ENCODE data around the gene FLT1. TPM values are rescaled to one million over a fixed set of nuclear protein-coding genes. Genes with fewer than 3 reads are reported as not detected.

Gene FLT1
- total RNA-seq, 4 donors from 2014 or later, result 12.5 to 46.2 (median 31.3) TPM

DNA sequence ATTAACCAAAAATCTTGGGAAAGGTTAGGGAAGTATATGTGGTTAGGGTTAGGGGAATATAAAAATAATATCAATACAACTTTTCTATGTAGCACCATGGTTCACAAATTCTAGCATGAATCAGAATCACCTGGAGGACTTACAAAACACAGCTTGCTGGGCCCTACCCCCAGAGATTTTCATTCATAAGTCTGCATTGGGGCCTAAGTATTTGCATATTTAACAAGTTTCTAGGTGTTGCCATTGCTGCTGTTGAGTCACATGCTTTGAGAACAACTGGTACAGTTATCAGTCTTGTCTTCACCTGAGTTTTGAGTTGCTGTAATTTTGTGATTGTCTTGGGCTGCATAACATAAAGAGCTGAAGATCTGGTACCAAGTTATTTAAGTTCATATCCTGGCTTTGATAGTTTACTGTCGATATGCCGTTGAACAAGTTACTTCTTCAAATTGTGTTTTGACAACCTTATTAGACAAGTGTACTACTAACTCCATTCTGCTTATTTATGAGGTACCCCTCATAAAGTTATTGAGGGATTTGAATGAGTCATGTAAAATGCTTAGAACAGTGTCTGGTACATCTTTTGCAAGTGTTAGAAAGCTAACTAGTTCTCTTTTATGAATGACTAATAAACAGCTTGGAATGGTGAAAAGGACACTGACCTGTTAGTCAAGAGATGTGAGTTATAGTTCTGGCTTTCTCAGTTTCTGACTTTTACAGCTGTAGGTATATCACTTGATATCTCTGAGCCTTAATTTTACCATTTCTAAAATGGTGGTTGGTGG, 223.7 kb downstream of the FLT1 start:
- DNase-seq (ENCODE audit: extremely low spot score), result no peak
- intact Hi-C loops (cut with DNase I), result no loop called here
- TF ChIP-seq POLR2AphosphoS5 (IDR thresholded peaks at IDR 0.05) (no peak), EP300 (IDR thresholded peaks at IDR 0.05) (no peak), POLR2A (IDR thresholded peaks at IDR 0.05; ENCODE audit: low read depth) (no peak)
- TF ChIP-seq, protein P1, sequence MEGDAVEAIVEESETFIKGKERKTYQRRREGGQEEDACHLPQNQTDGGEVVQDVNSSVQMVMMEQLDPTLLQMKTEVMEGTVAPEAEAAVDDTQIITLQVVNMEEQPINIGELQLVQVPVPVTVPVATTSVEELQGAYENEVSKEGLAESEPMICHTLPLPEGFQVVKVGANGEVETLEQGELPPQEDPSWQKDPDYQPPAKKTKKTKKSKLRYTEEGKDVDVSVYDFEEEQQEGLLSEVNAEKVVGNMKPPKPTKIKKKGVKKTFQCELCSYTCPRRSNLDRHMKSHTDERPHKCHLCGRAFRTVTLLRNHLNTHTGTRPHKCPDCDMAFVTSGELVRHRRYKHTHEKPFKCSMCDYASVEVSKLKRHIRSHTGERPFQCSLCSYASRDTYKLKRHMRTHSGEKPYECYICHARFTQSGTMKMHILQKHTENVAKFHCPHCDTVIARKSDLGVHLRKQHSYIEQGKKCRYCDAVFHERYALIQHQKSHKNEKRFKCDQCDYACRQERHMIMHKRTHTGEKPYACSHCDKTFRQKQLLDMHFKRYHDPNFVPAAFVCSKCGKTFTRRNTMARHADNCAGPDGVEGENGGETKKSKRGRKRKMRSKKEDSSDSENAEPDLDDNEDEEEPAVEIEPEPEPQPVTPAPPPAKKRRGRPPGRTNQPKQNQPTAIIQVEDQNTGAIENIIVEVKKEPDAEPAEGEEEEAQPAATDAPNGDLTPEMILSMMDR (IDR thresholded peaks at IDR 0.05), result no peak
- Histone ChIP-seq H3K27me3 (no peaks in the 10 kb centered on the region), H3K4me1 (no peaks in the 10 kb centered on the region), H3K27ac (replicated peaks in 1 of 4) (no peak overlapping the region), H3K36me3 (peaks cover 14 to 65% (median 39%) of the 10 kb centered on the region in 4 donors), H3K4me3 (no peak overlapping the region), H3K9me3 (no peaks in the 10 kb centered on the region)
- WGBS, result 93% methylated on average over 2 of the region's 2 CpGs

DNA sequence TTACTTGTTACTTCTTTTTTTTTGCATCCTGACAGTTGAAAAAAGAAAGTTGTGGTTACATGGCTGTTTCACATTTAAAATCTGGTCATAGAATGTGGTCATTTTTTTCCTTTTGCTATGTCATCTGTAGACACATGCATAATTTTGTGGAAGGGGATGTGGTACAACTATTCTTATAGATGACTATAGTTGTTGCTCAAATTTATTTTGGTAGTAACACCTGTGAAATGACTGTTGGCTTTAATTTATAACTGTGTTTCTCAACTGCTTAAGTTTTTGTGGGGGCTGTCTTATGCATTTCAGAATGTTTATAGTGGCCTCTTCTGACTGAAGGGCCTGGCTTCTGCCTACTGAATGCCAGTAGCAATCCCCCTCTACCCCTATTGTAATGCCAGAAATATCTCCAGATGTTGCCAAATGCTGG, 226.1 kb downstream of the FLT1 start:
- Histone ChIP-seq H3K9me3 (no peaks in the 10 kb centered on the region), H3K4me1 (no peaks in the 10 kb centered on the region), H3K27ac (replicated peaks in 1 of 4) (no peak overlapping the region), H3K4me3 (no peak overlapping the region), H3K27me3 (no peaks in the 10 kb centered on the region), H3K36me3 (peaks cover 14 to 56% (median 35%) of the 10 kb centered on the region in 4 donors)
- intact Hi-C loops (cut with DNase I), result no loop called here
- no peak for DNase-seq (ENCODE audit: extremely low spot score)
- TF ChIP-seq EP300 (IDR thresholded peaks at IDR 0.05) (no peak), POLR2AphosphoS5 (IDR thresholded peaks at IDR 0.05) (no peak), POLR2A (IDR thresholded peaks at IDR 0.05; ENCODE audit: low read depth) (no peak)
- TF ChIP-seq, protein P1 (IDR thresholded peaks at IDR 0.05), result no peak

DNA sequence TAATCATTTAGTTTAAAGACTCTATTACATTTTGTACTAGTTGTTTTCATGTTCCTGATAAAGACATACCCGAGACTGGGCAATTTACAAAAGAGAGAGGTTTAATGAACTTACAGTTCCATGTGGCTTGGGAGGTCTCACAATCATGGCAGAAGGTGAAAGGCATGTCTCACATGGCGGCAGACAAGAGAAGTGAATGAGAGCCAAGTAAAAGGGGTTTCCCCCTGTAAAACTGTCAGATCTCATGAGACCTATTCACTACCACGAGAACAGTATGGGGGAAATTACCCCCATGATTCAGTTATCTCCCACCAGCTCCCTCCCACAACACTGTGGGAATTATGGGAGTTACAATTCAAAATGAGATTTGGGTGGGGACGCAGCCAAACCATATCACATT, 227.4 kb downstream of the FLT1 start:
- TF ChIP-seq, protein P1 (IDR thresholded peaks at IDR 0.05), result no peak
- TF ChIP-seq POLR2A (IDR thresholded peaks at IDR 0.05; ENCODE audit: low read depth), result no peak
- no peak for TF ChIP-seq POLR2AphosphoS5 (IDR thresholded peaks at IDR 0.05)
- TF ChIP-seq EP300 (IDR thresholded peaks at IDR 0.05), result no peak
- Histone ChIP-seq H3K36me3 (peaks cover 14 to 58% (median 39%) of the 10 kb centered on the region in 4 donors), H3K4me1 (no peaks in the 10 kb centered on the region), H3K27me3 (no peaks in the 10 kb centered on the region), H3K4me3 (no peak overlapping the region), H3K27ac (replicated peaks in 1 of 4) (no peak overlapping the region), H3K9me3 (no peaks in the 10 kb centered on the region)
- intact Hi-C loops (cut with DNase I), result no loop called here
- WGBS, result 93% methylated on average over 4 of the region's 4 CpGs
- no peak for DNase-seq (ENCODE audit: extremely low spot score)

DNA sequence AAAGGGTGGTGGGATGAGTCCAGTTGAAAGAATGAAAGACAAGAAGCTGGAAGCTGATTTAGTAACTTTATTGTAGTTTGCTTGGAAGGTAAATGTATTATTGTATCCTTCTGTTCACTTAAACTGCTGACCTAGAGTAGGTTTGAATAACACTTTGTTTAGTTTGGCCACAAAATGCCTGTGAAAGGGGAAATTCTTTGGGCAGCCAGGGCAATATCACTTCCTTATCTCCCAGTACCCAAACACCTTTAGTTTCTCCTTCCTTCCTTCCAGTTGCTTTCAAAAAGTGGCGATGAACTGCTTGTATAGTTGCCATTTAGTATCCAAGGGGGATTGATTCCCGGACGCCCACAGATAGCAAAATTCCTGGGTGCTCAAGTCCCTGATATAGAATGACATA, 236.5 kb downstream of the FLT1 start:
- no peaks in the 10 kb centered on the region for H3K9me3 ChIP-seq
- TF ChIP-seq POLR2A (IDR thresholded peaks at IDR 0.05; ENCODE audit: low read depth) (no peak), EP300 (IDR thresholded peaks at IDR 0.05) (no peak), POLR2AphosphoS5 (IDR thresholded peaks at IDR 0.05) (no peak)
- no peak overlapping the region for H3K27ac ChIP-seq (replicated peaks in 1 of 4)
- H3K4me1 ChIP-seq, result no peaks in the 10 kb centered on the region
- 58% methylated on average over 3 of the region's 3 CpGs for WGBS
- intact Hi-C loops (cut with DNase I), result no loop called here
- H3K4me3 ChIP-seq, result no peak overlapping the region
- no peaks in the 10 kb centered on the region for H3K27me3 ChIP-seq
- no peak for DNase-seq (ENCODE audit: extremely low spot score)
- peaks cover 13 to 74% (median 39%) of the 10 kb centered on the region in 4 donors for H3K36me3 ChIP-seq

DNA sequence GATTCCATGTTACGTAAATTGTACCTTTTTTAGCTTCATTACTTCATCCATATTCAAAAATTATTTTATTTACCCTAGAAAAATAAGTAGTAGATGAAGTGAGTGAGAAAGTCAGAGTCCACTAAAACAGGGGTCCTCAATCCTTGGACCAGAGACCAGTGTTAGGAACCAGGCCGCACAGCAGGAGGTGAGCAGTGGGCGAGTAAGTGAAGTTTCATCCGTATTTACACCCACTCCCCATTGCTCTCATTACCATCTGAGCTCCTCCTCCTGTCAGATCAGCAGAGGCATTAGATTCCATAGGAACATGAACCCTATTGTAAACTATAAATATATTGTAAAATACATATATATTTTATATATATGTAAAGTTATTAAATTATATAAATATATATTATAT, 237.6 kb downstream of the FLT1 start:
- H3K27ac ChIP-seq (replicated peaks in 1 of 4), result no peak overlapping the region
- H3K4me1 ChIP-seq, result no peaks in the 10 kb centered on the region
- H3K9me3 ChIP-seq, result no peaks in the 10 kb centered on the region
- H3K27me3 ChIP-seq, result no peaks in the 10 kb centered on the region
- H3K4me3 ChIP-seq, result no peak overlapping the region
- no peak for DNase-seq (ENCODE audit: extremely low spot score)
- peaks cover 2 to 63% (median 33%) of the 10 kb centered on the region in 4 donors for H3K36me3 ChIP-seq
- TF ChIP-seq POLR2A (IDR thresholded peaks at IDR 0.05; ENCODE audit: low read depth) (no peak), EP300 (IDR thresholded peaks at IDR 0.05) (no peak), POLR2AphosphoS5 (IDR thresholded peaks at IDR 0.05) (no peak)
- TF ChIP-seq, protein P1 (IDR thresholded peaks at IDR 0.05), result no peak
- intact Hi-C loops (cut with DNase I), result no loop called here
- 96% methylated on average over 4 of the region's 4 CpGs for WGBS

Data from esophagus muscularis mucosa (tissue), 4 donors.